ENCODE data around the gene S1PR5. TPM values are rescaled to one million over a fixed set of nuclear protein-coding genes. Genes with fewer than 3 reads are reported as not detected.
"Not testable (repeated sequence)": the region's sequence is repeated elsewhere in the genome, so short reads cannot be mapped to it uniquely, and the experiment has no call there.

The S1PR5 gene
- total and polyA plus RNA-seq, 9 of the 15 experiments (the other 6 are each of a cell fraction or from before 2014, with no cell fraction given), result 0.03 to 0.54 (median 0.35) TPM; not detected in 4

DNA sequence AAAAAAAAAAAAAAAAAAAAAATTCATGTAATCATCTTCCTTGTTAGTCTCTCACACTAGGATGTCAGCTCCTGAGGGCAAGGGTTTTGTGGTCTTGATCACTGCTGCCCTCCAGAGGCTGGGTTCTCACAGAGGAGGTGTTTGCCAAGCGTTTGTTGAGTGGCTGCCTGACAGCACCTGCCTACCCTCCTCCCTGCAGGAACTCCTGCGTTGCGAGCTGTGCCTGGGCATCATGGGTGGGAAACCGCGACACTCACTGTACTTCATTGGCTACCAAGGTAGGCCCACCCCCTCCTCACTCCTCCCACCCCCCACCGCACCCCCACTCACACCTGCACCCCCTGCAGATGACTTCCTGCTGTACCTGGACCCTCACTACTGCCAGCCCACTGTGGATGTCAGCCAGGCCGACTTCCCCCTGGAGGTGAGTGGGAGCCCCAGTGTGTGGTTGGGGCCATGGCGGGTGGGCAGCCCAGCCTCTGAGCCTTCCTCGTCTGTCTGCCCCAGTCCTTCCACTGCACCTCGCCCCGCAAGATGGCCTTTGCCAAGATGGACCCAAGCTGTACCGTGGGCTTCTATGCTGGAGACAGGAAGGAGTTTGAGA is 34.6 kb upstream of the S1PR5 start (continued):
- TF ChIP-seq, protein P1, sequence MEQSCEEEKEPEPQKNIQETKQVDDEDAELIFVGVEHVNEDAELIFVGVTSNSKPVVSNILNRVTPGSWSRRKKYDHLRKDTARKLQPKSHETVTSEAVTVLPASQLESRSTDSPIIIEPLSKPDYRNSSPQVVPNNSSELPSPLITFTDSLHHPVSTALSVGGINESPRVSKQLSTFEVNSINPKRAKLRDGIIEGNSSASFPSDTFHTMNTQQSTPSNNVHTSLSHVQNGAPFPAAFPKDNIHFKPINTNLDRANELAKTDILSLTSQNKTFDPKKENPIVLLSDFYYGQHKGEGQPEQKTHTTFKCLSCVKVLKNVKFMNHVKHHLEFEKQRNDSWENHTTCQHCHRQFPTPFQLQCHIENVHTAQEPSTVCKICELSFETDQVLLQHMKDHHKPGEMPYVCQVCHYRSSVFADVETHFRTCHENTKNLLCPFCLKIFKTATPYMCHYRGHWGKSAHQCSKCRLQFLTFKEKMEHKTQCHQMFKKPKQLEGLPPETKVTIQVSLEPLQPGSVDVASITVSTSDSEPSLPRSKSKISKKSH (CRISPR knock-in tag; IDR thresholded peaks at IDR 0.05), result no peak
- no peak for TF ChIP-seq ZNF41 (CRISPR knock-in tag; conservative IDR thresholded peaks at IDR 0.05)
- TF ChIP-seq, protein P2, sequence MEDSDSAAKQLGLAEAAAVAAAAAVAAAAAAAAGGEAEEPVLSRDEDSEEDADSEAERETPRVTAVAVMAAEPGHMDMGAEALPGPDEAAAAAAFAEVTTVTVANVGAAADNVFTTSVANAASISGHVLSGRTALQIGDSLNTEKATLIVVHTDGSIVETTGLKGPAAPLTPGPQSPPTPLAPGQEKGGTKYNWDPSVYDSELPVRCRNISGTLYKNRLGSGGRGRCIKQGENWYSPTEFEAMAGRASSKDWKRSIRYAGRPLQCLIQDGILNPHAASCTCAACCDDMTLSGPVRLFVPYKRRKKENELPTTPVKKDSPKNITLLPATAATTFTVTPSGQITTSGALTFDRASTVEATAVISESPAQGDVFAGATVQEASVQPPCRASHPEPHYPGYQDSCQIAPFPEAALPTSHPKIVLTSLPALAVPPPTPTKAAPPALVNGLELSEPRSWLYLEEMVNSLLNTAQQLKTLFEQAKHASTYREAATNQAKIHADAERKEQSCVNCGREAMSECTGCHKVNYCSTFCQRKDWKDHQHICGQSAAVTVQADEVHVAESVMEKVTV (CRISPR knock-in tag; IDR thresholded peaks at IDR 0.05), result no peak
- no peak for TF ChIP-seq PHF20 (IDR thresholded peaks at IDR 0.05; ENCODE audit: partially characterized antibody)
- TF ChIP-seq SP2 (IDR thresholded peaks at IDR 0.05; ENCODE audit: extremely low read depth, low read depth, low read length, poor library complexity, severe bottlenecking), result no peak
- TF ChIP-seq, protein P3, sequence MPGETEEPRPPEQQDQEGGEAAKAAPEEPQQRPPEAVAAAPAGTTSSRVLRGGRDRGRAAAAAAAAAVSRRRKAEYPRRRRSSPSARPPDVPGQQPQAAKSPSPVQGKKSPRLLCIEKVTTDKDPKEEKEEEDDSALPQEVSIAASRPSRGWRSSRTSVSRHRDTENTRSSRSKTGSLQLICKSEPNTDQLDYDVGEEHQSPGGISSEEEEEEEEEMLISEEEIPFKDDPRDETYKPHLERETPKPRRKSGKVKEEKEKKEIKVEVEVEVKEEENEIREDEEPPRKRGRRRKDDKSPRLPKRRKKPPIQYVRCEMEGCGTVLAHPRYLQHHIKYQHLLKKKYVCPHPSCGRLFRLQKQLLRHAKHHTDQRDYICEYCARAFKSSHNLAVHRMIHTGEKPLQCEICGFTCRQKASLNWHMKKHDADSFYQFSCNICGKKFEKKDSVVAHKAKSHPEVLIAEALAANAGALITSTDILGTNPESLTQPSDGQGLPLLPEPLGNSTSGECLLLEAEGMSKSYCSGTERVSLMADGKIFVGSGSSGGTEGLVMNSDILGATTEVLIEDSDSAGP (CRISPR knock-in tag; IDR thresholded peaks at IDR 0.05), result no peak
- TF ChIP-seq, protein P4, sequence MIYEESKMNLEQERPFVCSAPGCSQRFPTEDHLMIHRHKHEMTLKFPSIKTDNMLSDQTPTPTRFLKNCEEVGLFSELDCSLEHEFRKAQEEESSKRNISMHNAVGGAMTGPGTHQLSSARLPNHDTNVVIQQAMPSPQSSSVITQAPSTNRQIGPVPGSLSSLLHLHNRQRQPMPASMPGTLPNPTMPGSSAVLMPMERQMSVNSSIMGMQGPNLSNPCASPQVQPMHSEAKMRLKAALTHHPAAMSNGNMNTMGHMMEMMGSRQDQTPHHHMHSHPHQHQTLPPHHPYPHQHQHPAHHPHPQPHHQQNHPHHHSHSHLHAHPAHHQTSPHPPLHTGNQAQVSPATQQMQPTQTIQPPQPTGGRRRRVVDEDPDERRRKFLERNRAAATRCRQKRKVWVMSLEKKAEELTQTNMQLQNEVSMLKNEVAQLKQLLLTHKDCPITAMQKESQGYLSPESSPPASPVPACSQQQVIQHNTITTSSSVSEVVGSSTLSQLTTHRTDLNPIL (CRISPR knock-in tag; IDR thresholded peaks at IDR 0.05), result no peak
- TF ChIP-seq CBX3 (IDR thresholded peaks at IDR 0.05; ENCODE audit: borderline replicate concordance in 1 of 2, low read length in 2 of 2), result no peak
- TF ChIP-seq PCBP1 (IDR thresholded peaks at IDR 0.05; ENCODE audit: low read depth, low read length, poor library complexity, severe bottlenecking), result no peak
- TF ChIP-seq, protein P5, sequence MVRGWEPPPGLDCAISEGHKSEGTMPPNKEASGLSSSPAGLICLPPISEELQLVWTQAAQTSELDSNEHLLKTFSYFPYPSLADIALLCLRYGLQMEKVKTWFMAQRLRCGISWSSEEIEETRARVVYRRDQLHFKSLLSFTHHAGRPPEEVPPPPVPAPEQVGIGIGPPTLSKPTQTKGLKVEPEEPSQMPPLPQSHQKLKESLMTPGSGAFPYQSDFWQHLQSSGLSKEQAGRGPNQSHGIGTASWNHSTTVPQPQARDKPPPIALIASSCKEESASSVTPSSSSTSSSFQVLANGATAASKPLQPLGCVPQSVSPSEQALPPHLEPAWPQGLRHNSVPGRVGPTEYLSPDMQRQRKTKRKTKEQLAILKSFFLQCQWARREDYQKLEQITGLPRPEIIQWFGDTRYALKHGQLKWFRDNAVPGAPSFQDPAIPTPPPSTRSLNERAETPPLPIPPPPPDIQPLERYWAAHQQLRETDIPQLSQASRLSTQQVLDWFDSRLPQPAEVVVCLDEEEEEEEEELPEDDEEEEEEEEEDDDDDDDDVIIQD (CRISPR knock-in tag; IDR thresholded peaks at IDR 0.05), result no peak

DNA sequence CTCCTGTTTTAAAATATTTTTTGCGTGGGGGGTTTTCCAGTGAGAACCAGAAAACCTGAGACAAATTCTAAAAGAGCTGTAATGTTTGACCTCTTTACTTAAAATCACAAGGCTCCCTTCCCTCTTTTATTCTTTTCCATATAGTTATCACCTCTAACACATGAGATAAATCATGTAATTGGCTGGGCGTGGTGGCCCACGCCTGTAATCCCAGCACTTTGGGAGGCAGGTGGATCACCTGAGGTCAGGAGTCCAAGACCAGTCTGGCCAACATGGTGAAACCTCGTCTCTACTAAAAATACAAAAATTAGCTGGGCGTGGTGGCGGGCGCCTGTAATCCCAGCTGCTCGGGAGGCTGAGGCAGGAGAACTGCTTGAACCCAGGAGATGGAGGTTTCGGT is 33.8 kb upstream of the S1PR5 start:
- H3K9ac ChIP-seq (ENCODE audit: insufficient read depth in 1 of 2, low read depth in 2 of 2, low read length in 2 of 2); DNase-seq (ENCODE audit: extremely low read depth in 1 of 4, low spot score in 3 of 4); POLR2A ChIA-PET; H3K4me3 ChIP-seq; FAIRE-seq; H3K4me2 ChIP-seq (ENCODE audit: insufficient read depth, low read length); intact Hi-C loops (cut with micrococcal nuclease); H3K79me2 ChIP-seq (ENCODE audit: control insufficient read depth, insufficient read depth, low read length); H3K27ac ChIP-seq (ENCODE audit: extremely low read depth, low read depth, low read length); in situ Hi-C loops (cut with MboI); H3K9me1 ChIP-seq (ENCODE audit: control insufficient read depth, insufficient read depth, low read length); ATAC-seq; H3K27me3 ChIP-seq (ENCODE audit: control insufficient read depth in 2 of 2, insufficient read depth in 2 of 2, low read length in 2 of 2); H2AFZ ChIP-seq (ENCODE audit: low read depth, low read length); H3K9me3 ChIP-seq (replicated peaks; ENCODE audit: control insufficient read depth, insufficient read depth, low read depth, low read length); BruUV-seq (replicated peaks): not testable (repeated sequence)
- H3K4me1 ChIP-seq (replicated peaks in 1 of 2; ENCODE audit: control insufficient read depth in 2 of 2, insufficient read depth in 2 of 2, low read length in 2 of 2), result peaks cover 0 to 27% of the 10 kb centered on the region in 2 experiments; a peak in 2 of 5 replicates
- CTCF ChIA-PET (ENCODE audit: low intra/inter-chr PET ratio), result interaction anchor here (0.6 kb wide), 1 partner anchor 10 kb away, joined by 3 read pairs; no protein-coding TSS in a partner anchor
- WGBS (ENCODE audit: insufficient coverage, low coverage, missing lambda C conversion rate), result 95% methylated on average over 6 of the region's 9 CpGs
- H4K20me1 ChIP-seq (replicated peaks; ENCODE audit: control insufficient read depth, insufficient read depth, low read length), result peaks cover 12% of the 10 kb centered on the region
- peaks cover 86% of the 10 kb centered on the region for H3K36me3 ChIP-seq (ENCODE audit: control insufficient read depth, insufficient read depth, low read length)

Data from K562 (cell line).